B cell (primary cell): ENCODE results near the gene RRP15.

Experiments
- EZH2 ChIP-seq: IDR thresholded peaks from 2 replicates; pipeline ENCODE4 v1.6.1; 2012; ENCODE audit warnings: borderline replicate concordance, low read depth, mild to moderate bottlenecking, moderate library complexity, low read length; ENCODE audit not compliant: insufficient read depth, poor library complexity, severe bottlenecking
- TF ChIP-seq, protein P1 (sequence below): fragments of 200-600 bp; IDR thresholded peaks from one replicate; pipeline ENCODE4 v1.8.0; 2022; ENCODE audit warnings: antibody characterized with exemption, mild to moderate bottlenecking

DNA sequence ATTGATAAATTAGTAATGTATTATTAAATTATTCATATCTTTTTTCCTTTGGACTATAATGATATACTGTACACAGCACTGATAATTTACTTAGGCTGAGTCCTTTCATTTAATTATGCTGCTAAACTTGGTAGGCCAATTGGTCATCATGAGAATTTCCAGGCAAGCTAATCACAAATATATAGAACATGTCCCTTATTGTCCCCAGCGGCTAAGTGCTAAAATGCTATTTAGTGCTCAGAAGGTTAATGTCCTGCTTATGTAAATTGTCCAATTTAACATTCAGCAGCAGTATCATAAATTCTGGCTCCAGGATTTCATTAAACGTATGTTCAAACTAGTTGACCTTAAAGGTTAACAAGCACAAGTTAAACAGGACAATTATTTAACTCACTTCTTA is 30.0 kb upstream of the RRP15 start:
- TF ChIP-seq, protein P1, sequence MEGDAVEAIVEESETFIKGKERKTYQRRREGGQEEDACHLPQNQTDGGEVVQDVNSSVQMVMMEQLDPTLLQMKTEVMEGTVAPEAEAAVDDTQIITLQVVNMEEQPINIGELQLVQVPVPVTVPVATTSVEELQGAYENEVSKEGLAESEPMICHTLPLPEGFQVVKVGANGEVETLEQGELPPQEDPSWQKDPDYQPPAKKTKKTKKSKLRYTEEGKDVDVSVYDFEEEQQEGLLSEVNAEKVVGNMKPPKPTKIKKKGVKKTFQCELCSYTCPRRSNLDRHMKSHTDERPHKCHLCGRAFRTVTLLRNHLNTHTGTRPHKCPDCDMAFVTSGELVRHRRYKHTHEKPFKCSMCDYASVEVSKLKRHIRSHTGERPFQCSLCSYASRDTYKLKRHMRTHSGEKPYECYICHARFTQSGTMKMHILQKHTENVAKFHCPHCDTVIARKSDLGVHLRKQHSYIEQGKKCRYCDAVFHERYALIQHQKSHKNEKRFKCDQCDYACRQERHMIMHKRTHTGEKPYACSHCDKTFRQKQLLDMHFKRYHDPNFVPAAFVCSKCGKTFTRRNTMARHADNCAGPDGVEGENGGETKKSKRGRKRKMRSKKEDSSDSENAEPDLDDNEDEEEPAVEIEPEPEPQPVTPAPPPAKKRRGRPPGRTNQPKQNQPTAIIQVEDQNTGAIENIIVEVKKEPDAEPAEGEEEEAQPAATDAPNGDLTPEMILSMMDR: no peak
- no peak for TF ChIP-seq EZH2
